ENCODE measurements around the gene OR52E5. TPM values are rescaled to one million over a fixed set of nuclear protein-coding genes. Genes with fewer than 3 reads are reported as not detected.

Gene OR52E5
- total RNA-seq, 1 experiment from 2014 or later = not detected

Other genes starting within 250 kb of the OR52E5 start
- gene TRIM5, start 208.1 kb upstream of the OR52E5 start, total RNA-seq (2021; ENCODE audit: unreplicated experiment) = 13.7 TPM
- 0.61 TPM for gene TRIM22, start 203.4 kb upstream of the OR52E5 start, total RNA-seq (2021; ENCODE audit: unreplicated experiment)
- not detected for gene OR56B1, start 156.8 kb upstream of the OR52E5 start, total RNA-seq (2021; ENCODE audit: unreplicated experiment)
- gene OR52N4, start 139.0 kb upstream of the OR52E5 start, total RNA-seq (2021; ENCODE audit: unreplicated experiment) = not detected
- gene OR52N5, start 109.9 kb upstream of the OR52E5 start, total RNA-seq (2021; ENCODE audit: unreplicated experiment) = not detected
- gene OR52N1, start 101.9 kb upstream of the OR52E5 start, total RNA-seq (2021; ENCODE audit: unreplicated experiment) = not detected
- gene OR52N2, start 84.3 kb upstream of the OR52E5 start, total RNA-seq (2021; ENCODE audit: unreplicated experiment) = not detected
- not detected for gene OR52E6, start 51.3 kb upstream of the OR52E5 start, total RNA-seq (2021; ENCODE audit: unreplicated experiment)
- gene OR52E8, start 35.5 kb upstream of the OR52E5 start, total RNA-seq (2021; ENCODE audit: unreplicated experiment) = not detected
- not detected for gene OR52E4, start 12.6 kb upstream of the OR52E5 start, total RNA-seq (2021; ENCODE audit: unreplicated experiment)
- gene OR56A3, start 49.0 kb downstream of the OR52E5 start, total RNA-seq (2021; ENCODE audit: unreplicated experiment) = not detected
- gene OR56A5, start 75.3 kb downstream of the OR52E5 start, total RNA-seq (2021; ENCODE audit: unreplicated experiment) = not detected
- gene OR52L1, start 93.8 kb downstream of the OR52E5 start, total RNA-seq (2021; ENCODE audit: unreplicated experiment) = not detected
- gene OR56A4, start 113.7 kb downstream of the OR52E5 start, total RNA-seq (2021; ENCODE audit: unreplicated experiment) = not detected
- not detected for gene OR56A1, start 137.6 kb downstream of the OR52E5 start, total RNA-seq (2021; ENCODE audit: unreplicated experiment)
- not detected for gene OR56B4, start 214.5 kb downstream of the OR52E5 start, total RNA-seq (2021; ENCODE audit: unreplicated experiment)

Measured in HCT116 (cell line).